Anterior cingulate cortex (tissue), 58 donors: ENCODE results near the gene IFT20.

ENCODE experiments used
- DNase-seq, 58 donors: peaks; one replicate each; lab custom pipeline; 2025; lab: John Stamatoyannopoulos, UW

Gene IFT20

DNA sequence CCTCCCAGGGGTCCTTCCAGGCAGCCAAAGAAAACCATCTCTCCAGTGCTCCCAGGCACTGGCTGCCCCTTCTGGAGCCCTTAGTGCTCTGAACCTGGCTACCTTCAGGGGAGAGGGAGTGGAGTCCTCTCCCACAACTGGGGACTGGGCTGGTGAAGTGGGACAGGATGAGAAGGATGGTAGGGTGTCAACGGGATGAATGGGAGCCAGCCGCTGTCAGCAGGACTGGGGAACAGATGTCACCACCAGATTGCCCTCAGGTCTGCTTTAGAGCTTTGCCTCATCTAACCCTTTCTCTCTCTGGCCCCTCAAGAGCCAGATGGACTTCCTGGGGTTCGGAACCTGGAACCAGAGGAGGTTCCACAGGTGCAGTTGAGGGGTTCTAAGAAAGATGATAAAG lies 30.2 kb upstream of the IFT20 start:
- no peak for DNase-seq

DNA sequence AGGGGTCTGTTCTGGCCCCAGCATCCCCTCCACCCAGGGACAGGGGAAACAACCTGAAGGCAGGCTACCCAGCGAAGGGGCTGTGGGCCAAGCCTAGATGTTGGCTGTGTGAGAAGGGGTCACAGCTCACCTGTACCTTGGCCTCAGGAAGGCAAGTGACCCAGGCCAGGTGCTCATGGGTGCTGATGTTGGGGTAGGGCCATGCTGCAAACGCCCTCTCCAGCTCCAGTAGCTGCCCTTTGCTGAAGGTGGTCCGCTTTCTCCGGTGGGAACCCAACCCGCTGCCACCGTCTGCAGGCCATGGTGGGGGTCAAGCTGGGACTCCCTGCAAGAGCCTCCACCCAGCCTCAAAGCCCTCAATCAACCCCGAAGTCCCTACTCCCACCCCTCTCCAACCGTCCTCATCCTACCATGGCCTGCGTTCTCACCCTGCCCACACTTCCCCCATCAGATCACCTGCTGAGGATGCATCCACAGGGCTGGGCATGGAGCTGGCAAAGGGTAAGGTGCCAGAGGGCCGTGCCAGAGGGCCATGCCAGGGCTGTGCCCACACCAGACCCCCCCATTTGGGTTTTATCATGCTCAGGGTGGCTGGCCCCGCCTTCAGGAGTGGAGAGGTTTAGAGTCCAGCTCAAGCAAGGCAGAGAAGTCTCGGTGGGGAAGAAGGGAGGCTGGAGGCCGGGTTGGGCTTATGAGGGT lies 29.5 kb upstream of the IFT20 start, which contains the start of gene SEBOX:
Gene SEBOX, minus strand, starts transcription at position 535 of the 699 bp plus-strand sequence. Its CDS starts 48 bp downstream, at position 487.
- DNase-seq: no peak

DNA sequence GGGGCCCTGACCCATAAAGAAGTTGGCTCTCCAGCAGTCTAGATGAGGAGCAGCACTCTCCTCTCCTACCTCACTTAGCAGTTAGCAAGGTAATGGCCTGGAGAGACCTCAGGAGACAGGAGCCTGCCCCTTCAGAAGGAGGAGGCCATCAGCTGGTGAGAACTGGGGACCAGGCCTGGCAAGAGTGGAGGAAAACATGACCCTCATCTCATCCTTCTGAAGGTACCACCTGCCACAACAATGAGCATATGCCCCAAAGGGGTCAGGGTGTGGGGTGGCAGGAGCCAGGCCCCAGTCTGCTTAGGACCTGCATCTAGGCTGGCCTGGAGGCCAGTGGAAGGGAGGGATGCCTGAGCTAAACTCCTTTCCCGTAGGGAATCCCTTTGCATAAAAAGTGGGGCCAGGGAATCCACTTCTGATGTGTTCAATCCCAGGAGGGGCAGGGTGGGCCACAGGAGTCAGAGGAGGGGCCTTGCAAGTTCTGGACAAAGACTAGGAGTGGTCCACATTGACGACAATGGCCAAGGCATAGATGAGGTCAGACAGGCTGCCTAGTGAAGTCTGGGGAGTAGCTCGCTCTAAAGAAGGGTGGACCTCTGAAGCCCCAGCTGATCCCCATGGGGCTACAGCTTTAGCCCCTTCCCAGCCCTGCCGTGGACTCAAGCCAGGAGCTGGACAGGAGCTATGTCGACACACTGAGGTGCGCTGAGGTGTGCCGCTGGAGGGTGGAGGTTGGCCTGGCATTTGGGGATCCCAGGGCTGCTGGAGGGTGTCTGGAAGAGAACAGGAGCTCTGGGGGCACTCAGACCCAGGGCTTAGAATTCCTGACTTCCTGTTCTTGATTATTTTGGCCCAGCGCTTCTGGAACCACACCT lies 28.7 kb upstream of the IFT20 start:
- no peak for DNase-seq

DNA sequence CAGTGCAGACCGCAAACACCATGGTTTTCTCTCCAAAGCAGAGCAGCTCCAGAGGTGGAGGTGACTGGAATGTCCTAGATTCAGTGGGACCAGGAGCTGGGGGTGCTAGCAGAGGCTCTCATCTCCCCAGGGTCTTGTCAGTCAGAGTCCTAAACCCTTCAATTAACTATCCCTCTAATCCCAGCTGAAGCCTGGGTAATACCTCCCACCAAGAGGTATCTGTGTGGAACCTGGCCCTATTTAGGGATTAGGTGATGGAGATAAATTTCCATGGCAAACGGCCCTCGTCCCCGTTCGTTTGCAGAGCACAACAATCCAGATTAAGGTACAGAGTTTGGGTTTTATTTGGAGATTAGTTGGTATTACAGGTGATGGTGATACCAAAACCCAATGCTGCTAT lies 27.9 kb upstream of the IFT20 start:
- DNase-seq: no peak

DNA sequence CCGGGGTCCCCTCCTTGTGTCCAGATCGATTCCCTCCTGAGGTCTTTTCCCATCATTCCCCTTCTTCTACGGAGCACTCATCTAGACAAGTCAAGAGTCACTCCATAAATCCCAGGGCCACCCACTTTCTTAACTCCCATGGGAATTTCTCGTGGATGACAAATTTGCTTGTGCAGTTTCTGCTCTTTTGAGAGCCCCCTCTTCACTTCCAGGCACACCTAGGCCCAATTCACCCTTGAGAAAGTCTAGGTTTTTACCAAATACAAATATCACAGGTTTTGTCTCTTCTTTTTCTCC lies 22.6 kb upstream of the IFT20 start:
- peak in 1 of 58 donors; percentile 62 for DNase-seq

DNA sequence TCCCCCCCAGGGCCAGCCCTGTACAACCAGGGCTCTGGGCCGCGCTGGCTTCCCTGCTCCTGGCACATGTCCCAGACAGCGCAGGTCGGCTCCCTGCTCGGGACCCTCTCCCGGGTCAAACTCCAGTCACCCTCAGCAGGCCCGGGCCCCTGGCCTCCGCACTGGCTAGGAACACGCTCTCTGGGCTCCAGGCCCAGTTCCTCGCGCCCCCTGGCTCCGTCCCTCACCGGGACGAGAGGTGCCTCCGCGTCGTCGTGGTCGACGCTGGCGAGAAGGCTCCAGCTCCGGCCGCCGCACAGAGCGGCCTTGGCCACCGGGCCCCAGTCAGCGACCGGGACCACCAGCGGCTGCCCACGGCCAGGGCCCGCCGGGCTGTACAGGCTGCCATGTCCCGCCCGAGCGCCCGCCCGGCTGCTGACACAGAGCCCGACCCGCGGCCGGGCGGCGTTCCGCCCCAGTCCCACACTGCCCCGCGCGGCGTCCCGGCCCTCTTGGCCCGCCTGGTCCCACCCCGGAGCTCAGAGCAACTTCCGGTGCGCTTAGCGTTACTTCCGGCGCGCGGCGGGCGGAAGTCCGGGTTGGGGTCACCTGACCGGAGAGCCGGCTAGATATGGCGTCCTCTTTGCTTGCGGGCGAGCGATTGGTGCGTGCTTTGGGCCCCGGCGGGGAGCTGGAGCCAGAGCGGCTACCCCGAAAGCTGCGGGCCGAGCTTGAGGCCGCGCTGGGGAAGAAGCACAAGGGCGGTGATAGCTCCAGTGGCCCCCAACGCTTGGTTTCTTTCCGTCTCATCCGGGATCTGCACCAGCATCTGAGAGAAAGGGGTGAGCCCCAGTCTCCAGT lies 22.0 kb upstream of the IFT20 start, which contains the start of gene POLDIP2:
Gene POLDIP2, minus strand, starts transcription at position 467 of the 840 bp plus-strand sequence. Its CDS starts 79 bp downstream, at position 388.
- peak; percentile 68 to 97 (median 94) for DNase-seq

DNA sequence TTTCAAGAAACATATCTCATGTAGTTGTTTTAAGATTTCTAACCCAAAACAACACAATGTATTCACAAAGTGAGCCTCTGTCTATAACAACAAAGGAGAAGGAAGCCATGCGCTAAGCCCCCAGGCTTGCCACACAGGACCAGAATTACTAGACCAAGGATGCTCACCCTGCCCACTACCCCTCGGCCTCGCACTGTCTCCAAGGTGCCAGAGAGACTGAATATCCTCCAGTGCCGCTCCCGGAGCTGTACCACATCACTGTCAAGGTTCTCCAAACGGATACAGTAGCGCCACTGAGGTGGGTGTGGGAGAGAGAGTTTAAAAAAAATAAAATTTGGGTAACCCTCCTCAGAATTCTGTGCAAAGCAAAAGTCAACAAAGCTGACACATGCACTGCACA lies 15.0 kb upstream of the IFT20 start:
- no peak for DNase-seq

DNA sequence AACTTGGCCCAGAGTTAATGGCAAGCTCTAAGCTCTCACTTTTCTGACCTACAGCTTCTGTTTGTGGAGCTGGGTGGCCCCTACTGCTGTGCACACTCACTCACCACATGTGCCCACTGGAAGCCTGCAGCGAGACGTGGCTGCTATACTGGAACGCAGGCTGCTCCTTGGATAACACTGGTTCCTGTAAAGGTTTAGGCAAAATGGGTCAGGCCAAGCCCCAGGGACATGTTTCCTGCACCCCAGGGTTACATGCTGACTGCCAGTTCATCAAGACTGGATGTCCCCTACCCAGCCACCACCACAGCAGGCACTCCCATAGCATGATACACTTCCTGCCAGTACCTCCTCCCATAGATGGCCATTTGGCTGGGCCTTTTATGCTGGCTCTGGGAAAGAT lies 13.7 kb upstream of the IFT20 start:
- DNase-seq: no peak

DNA sequence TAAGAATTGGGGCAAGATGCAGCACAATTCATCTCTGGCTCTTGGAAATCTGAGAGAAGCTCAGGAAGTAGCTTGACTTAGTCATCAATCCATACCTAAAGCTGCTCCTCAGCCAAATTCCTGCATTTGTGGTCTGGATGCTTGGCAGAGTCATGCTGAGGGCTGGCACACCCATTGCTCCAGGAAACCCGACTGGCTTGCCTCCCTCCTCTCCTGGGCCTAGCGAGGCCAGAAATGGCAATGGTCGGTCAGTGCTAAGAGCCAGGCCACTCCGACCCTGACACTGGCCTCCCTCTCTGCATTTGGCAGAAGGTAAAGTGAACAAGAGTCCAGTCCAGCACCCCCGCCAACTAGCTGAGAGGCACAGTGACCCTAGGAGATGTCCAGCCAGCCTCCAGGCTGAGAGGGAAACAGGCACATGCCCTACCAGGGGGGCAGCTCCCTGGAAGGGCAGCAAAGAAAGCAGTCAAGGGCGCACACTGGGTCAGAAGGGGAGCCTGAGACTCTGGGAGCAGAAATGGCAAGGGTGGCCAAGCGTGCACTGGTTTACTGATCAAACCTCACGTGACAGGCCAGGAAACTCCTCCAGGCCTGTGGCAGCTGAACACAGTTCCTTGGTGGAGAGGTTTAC lies 12.1 kb upstream of the IFT20 start:
- no peak for DNase-seq

DNA sequence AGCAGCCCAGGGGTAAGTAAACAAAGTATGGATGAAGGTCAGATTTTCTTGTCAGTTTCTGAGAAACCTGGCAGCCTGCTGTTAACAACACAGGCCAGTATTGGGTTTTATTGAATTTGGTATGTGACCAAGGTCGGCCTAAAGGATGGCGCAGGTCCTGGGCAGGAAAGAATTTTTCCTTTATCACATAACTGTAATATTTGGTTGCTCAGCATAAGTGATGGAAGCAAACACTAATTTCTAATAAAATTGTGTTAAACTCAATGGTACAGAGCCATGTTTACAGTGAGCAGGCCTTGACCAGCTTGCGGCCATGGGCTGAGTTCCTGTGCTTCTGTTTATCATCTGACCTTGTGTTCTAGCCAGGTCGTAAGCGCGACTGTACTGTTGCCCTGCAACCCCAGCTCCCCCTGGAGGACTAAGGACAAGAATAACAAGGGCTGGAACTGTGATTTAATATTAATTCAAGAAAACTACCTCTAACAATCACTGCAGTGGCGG lies 11.5 kb upstream of the IFT20 start:
- no peak for DNase-seq

DNA sequence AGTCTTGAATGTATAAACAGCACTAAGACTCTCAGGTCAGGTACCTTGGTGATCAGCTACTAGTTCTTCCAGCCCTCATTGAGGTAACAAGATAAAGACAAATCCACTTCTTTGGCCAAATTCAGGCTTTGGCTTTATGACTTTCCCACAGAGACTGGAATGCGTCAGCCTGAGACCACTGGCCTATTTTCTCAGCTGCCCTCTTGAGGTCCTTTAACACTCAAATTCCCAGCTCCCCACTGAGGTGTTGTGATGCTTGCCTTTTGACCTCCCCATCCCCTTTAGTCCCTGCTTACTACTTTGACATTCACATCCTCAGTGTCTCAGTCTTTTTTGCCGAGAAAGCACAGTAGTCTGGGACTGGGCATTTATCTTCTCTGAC lies 10.9 kb upstream of the IFT20 start:
- no peak for DNase-seq

DNA sequence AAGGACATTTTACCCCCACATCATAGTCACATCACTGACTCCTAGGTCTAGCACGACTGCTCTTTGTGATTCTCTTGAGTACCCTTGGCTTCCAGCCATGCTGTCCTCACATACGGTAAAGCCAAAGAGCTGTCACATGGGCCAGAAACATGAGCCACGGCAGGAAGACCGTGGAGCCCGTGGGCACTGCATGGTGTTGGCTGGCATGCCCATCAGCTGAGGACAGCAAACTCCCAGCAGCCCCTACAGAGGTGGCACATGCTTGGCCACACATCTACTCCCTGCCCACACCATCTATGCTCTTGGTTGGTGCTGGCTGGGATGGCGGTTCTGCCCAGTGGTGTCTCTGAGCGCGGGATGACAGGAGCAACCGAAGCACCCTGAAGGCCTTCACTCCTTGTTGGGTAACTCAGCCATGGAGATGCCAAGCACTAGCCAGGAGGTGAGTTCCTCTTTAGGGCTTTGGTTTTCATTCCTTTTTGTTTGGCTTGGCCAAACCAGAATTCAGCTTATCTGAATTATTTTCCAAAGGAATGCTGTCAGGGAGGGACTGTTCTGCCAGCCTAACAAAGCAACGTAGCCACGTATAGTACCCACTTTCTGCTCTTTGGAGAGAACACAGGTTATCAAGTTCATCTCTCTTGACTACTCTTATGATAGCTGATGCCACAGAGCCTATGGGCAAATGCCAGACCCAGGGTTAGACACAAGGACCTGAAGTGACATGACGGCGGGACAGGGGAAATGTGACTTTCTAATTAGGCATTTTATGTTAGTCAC lies 10.3 kb upstream of the IFT20 start:
- DNase-seq: no peak

DNA sequence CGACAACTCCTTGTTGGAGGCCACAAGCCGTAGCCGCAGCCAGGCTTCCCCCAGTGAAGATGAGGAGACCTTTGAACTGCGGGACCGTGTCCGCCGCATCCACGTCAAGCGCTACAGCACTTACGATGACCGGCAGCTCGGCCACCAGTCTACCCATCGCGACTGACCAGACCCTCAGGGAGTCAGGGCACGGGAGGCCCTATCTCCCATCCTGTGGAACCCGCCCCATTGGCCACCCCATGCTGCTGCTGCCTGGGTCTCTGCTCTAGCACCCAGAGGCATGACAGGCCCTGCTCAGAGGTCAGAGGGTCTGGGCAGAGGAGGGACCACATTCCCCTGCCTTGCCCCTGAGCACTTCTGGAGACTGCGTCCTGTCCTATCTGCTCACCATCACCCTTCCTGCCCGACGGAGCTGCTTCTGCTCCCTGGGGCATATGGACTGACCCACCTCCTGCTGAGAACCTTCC lies 9.2 kb upstream of the IFT20 start:
- no peak for DNase-seq

DNA sequence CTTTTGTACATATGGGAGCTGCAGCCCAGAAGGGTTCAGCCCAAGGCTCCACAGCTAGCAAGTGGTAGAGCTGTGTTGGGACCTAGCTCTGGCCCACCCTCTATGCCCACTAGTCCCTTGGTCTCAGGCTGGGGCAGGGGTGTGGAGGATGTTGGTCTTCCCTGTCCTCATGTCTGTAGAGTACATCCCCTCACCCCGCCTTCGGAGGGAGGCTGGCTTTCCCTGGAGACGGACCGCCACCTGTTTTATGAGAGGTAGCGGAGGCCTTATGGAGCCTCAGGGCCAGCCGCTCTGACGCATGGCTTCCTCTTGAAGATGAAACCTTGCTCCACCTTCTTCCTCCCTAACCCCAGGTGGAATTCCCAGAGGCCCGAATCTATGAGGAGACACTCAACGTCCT lies 8.7 kb upstream of the IFT20 start:
- DNase-seq: no peak

DNA sequence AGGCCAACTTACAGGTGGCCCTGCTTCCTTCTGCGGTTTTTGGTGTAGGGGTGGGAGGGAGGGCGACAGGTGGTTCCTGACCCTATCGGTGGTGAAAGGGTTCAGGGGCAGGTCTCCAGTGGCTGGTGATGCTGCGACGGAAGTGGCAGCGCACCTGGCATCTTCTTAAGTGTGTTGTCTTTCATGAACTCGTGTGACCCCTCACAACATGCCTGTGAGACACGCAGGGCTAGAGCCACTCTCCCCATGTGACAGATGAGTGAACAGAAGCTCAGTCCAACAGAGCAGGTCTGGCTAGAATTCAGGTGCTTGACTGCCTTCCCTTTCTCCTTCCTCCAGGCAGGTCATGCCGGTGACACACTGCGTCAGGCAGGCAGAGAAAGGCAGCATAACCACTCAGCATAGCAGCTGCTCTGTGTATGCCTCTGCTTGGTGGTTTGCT lies 8.2 kb upstream of the IFT20 start:
- no peak for DNase-seq

DNA sequence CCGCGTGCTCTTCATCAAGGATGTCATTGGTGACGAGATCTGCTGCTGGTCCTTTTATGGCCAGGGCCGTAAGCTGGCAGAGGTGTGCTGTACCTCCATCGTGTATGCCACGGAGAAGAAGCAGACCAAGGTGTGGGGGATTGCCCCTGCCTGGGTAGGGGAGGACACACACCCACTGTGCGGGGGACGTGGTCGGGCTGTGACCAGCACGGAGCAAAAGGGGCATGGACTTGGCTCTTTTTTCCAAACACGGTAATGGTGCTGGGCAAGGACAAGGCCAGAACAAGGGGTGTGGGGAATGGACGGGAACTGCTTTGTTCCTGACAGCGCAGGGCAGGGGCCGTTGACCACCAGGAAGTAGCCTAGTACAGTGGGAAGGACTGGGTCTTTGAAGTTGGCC lies 7.0 kb upstream of the IFT20 start:
- no peak for DNase-seq

DNA sequence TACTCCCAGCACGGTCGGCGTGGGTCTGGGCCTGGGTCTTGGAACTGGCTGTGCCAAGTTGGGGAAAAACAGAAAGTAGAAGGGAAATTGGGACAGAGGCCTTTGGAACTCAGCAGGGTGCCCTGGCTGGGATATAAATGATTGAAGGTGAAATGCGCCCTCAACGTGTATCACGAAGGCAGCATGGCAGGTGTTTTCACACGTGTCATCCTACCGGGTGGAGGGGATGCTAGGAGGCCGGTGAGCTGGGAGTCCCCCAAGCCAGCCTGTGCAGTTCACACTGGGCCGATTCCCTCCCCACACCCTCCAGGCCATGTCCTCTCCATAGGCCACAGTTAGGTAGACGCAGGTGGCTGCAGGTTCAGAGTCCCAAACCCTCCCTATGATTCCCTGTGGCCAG lies 6.2 kb upstream of the IFT20 start:
- DNase-seq: no peak

DNA sequence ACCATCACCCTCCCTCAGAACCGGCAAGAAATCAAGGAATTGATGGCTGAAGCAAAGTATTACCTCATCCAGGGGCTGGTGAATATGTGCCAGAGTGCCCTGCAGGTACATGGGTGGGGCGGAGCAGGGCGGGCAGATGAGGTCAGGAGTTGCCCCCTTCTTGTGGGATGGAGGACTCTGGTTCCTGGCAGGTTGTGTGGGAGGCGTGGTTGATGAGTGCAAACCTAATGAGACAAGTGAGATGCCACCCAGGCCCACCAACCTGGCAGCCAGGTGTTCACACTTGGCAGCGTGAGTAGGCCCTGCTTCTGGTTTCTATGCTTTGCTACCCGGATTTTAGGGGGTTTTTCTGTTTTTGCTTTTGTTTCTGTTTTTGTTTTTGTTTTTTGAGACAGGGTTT lies 5.1 kb upstream of the IFT20 start:
- no peak for DNase-seq

DNA sequence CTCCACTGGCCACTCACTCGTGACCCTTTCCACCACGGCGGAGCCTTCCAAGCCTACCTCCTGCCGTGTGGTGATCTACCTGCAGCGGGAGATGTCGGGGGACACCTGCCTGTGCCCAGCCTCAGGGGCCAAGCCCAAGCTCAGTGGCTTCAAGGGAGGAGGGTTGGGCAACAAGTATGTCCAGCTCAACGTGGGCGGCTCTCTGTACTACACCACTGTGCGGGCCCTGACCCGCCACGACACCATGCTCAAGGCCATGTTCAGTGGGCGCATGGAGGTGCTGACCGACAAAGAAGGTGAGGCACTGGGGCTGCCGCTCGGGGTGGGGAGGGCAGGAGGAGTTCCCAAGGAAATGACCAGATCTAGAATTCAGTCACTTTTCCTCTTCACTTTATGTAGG lies 4.2 kb upstream of the IFT20 start:
- no peak for DNase-seq
